Stimulated activated CD8-positive, alpha-beta memory T cell treated with anti-CD3 and anti-CD28 coated beads, Interleukin-15, amount 100 ng/mL, for 24 hours (primary cell): ENCODE measurements around the gene DGAT2L6.
A peak's percentile ranks its signal among the peaks of the same experiment; 100 is the strongest.

Experiments
- DNase-seq: peaks from one replicate; pipeline ENCODE4 v3.0.0-alpha.2; 2020; ENCODE audit warnings: low read depth

The DGAT2L6 gene

DNA sequence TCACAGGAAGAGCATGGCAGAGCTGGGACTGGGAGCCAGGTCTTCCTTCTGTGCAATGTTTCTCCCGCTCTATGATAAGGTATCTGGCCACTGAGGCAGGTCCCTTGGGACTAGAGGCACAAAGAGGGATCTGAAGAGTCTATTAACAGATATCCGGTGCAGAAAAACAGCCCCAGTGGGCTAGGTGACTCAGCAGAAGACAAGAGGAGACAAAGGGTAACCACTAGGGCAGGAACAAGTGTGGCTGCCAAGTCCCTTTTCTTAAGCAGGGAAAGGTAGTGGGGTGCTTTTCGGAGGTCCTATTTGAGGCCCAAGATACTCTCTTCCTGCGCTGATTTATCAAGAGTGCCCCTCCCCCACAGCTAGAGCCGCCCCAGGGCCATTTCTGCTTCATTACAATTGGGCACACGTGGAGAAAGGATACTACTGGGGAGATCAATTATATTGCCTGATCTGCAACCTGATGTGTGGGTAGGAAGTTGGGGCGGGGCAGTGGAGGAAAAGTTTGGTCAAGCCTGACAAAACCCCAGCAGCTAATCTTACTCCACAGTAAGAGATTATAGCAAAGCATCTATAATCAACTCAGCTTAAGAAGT is at the start of gene DGAT2L6:
TSS of gene DGAT2L6 (plus strand) at position 546 of the 596 bp plus-strand sequence. CDS start 100 bp downstream, outside the sequence.
- no peak for DNase-seq

GRCh38 chrX:70128071-70128470 is 49.2 kb upstream of the DGAT2L6 start:
- DNase-seq, result no peak

DNA sequence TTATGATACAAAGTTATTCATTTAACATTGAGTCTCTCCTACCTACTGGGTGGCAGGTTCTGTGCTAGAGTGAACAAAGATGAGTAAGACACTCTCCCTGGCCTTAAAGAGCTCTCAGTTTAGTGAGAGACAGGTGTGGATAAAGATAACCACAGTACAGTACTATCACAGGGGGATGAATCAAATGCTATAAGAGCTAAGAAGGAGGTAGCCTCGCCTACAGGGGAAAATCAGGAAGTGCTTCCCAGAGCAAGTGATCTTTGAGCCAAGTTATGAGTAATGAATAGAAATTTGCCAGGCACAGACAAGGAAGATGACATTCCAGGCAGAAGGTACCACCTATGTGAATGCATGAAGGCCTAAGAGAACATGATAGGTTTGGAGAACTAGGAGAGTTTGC is 47.5 kb upstream of the DGAT2L6 start:
- no peak for DNase-seq

GRCh38 chrX:70132224-70132623 is 45.1 kb upstream of the DGAT2L6 start:
- no peak for DNase-seq

DNA sequence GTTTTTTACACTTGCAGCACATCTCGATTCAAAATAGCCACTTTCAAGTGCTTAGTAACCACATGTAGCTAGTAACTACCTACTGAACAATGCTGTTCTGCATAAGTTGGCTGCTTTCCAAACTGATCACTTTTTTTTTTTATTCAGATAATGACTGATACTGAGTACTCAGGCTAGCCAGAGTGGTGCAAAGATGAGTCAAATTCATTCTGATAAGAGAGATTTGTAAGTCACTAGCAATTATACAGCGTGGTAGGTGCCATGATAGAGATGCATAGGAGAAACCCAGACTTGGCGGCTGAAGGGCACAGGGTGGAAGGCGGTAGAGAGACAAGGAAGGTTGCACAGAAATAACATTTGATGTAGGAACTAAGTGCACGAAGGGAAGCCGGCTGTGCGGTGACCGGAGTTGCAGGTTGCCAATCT is 44.4 kb upstream of the DGAT2L6 start:
- no peak for DNase-seq

GRCh38 chrX:70133303-70134115 is 43.8 kb upstream of the DGAT2L6 start, which contains the start of gene IGBP1:
IGBP1 (plus strand) TSS chrX:70133447; CDS start chrX:70133948, 501 bp downstream.
- DNase-seq, result peak; percentile 26

- DNase-seq, result no peak
Observed at GRCh38 chrX:70134116-70134477, 43.2 kb upstream of the DGAT2L6 start.

DNA sequence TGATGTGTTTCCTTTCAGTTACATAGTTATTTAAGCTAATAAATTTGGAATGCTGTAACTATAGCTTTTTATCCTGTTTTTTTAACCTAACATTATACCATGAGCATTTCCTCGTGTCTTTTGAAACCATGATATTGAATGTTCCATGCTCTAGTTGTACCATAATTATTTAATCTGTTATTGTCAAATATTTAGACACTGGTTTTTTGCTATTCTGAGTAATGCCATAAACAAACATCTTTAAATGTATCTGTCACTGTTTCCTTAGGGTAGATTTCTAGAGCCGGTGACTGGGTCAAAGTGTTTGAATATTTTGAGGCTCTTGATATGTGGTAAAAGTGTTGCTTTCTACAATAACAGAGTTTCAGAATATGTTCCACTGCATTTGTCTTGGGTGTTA is 38.7 kb upstream of the DGAT2L6 start:
- no peak for DNase-seq

DNA sequence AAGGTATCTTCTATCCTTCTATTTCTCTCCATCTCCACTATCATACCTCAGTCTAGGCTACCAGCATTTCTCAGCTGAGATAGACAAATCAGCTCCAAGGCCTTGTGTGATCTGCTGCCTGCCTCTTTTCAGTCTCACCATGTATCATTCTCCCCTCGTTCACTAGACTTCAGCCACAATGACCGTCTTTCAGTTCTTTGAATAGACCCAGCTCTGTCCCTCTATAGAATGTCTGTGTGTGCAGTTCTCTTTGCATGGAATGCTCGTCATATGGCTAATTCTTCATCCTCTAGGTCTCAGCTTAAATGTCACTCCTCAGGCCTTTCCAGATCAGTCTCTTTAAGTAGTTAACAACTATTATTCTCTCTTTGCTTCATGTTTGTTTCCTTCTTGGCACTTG is 37.5 kb upstream of the DGAT2L6 start:
- DNase-seq, result no peak

- no peak for DNase-seq
Observed at GRCh38 chrX:70141373-70141772, 35.9 kb upstream of the DGAT2L6 start.

- DNase-seq, result no peak
Observed at GRCh38 chrX:70166601-70167590, 10.4 kb upstream of the DGAT2L6 start.

- no peak for DNase-seq
Observed at GRCh38 chrX:70168238-70169188, 8.8 kb upstream of the DGAT2L6 start.

- no peak for DNase-seq
Observed at GRCh38 chrX:70169281-70169680, 8.0 kb upstream of the DGAT2L6 start.

DNA sequence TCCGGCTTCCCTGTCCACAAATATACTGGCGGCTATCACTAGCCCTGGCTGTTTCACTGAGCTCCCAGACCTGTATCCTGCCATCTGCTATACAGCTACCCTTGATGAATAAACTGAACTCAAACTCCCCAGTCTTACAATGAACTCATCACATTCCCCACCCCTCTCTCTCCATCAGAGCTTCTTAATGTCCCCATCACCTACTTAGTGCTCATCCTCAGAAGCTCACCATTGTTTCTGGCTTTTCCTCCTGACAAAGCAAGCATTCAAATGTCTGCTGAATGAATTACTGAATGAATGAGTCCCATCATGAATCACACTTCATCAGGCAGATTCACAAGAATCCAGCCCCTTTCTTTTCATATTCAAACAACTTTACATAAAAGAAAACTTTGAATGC is 5.7 kb upstream of the DGAT2L6 start:
- no peak for DNase-seq

- no peak for DNase-seq
Observed at GRCh38 chrX:70172221-70172620, 5.1 kb upstream of the DGAT2L6 start.

DNA sequence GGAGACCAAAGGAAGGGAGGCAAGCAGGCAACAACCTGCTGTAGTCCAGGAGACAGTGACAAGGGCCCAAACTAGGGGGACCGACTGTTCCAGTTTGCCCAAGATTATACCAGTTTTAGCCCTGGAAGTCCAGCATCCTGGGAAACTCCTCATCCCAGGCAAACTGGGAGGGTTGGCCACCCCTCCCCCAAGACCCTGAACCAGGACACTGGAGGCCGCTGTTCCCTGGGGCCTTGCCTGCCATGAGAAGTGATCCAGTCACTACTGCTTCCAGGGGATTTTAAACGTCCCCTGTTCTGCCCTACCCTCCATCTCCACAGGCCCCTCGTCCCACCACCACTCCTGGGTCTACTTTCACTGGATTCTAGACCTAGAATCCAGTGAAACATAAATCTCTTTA is 4.3 kb upstream of the DGAT2L6 start:
- DNase-seq, result no peak

DNA sequence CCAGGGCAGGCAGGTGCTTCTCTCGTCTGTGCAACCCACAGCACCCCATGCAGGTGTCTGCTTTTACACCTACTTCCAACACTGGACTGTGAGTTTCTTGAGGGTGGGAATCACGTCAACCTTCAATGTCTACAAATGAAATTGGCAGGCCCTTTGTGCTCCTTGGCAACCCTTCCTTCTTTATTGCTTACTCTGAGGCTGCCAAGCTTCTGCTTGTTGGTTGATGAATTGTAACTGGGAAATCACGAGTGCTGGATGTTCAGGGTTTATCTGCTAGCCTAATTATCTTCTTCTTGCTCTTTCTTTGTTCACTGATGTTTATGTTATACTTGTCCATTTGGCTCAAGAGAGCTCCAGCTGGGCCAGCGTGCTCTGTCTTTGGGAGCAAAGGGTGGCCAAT is 2.5 kb upstream of the DGAT2L6 start:
- no peak for DNase-seq

- DNase-seq, result no peak
Observed at GRCh38 chrX:70175338-70175737, 1.9 kb upstream of the DGAT2L6 start.

- no peak for DNase-seq
Observed at GRCh38 chrX:70183091-70183490, 5.8 kb downstream of the DGAT2L6 start.

- no peak for DNase-seq
Observed at GRCh38 chrX:70190225-70190624, 12.9 kb downstream of the DGAT2L6 start.
